ENCODE data around the gene PRAMEF1.

DNA sequence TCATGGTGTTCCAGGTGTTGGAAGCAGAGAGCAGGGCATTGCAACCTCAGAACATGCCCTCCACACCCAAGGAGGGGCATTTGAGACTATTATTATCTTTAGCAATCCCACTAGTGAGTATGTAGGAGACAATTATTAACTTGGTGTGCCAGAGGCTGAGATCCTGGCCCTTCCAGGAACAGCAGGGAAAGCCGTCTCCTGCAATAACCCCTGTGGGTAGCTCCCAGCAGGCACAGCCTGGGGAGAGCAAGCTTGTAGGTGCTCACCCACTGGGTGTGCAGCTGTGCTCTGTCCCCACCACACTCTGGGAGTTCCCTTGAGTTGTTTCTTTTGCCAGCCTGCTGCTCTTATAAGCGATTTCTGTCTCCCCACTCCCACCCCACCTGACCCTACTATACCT is 34.9 kb upstream of the PRAMEF1 start:
- TF ChIP-seq, protein P1, sequence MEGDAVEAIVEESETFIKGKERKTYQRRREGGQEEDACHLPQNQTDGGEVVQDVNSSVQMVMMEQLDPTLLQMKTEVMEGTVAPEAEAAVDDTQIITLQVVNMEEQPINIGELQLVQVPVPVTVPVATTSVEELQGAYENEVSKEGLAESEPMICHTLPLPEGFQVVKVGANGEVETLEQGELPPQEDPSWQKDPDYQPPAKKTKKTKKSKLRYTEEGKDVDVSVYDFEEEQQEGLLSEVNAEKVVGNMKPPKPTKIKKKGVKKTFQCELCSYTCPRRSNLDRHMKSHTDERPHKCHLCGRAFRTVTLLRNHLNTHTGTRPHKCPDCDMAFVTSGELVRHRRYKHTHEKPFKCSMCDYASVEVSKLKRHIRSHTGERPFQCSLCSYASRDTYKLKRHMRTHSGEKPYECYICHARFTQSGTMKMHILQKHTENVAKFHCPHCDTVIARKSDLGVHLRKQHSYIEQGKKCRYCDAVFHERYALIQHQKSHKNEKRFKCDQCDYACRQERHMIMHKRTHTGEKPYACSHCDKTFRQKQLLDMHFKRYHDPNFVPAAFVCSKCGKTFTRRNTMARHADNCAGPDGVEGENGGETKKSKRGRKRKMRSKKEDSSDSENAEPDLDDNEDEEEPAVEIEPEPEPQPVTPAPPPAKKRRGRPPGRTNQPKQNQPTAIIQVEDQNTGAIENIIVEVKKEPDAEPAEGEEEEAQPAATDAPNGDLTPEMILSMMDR (IDR thresholded peaks at IDR 0.05), result no peak
- no peak for TF ChIP-seq POLR2A (IDR thresholded peaks at IDR 0.05)
